GM13976 (cell line): ENCODE measurements around the gene PPP1R8.

Experiments
- DNase-seq: peaks from one replicate; pipeline ENCODE4 v3.0.0; 2012; ENCODE audit warnings: low spot score
- CTCF ChIP-seq: IDR thresholded peaks from 2 replicates; pipeline ENCODE4 v1.5.1; 2012; ENCODE audit warnings: borderline replicate concordance, mild to moderate bottlenecking; ENCODE audit not compliant: insufficient read depth; ENCODE audit errors: extremely low read depth, missing control alignments, control extremely low read depth
- in situ Hi-C: fragments of 300-500 bp; cut with MboI; formaldehyde crosslinking; loops from one replicate; pipeline ENCODE4 v1.12.0; 2022; ENCODE audit warnings: low sequenced_read_pairs, mixed read lengths, inconsistent platforms; ENCODE audit not compliant: unreplicated experiment

Gene PPP1R8

GRCh38 chr1:27862671-27863537 lies 32.3 kb downstream of the PPP1R8 start:
- peak; percentile 50 for DNase-seq
- TF ChIP-seq CTCF = no peak
- in situ Hi-C loops = no loop called here

GRCh38 chr1:27863538-27863915 lies 32.9 kb downstream of the PPP1R8 start:
- no peak for TF ChIP-seq CTCF
- DNase-seq = no peak
- in situ Hi-C loops = no loop called here

GRCh38 chr1:27864264-27864895 lies 33.8 kb downstream of the PPP1R8 start:
- peak; percentile 68 for DNase-seq
- no peak for TF ChIP-seq CTCF
- in situ Hi-C loops = no loop called here

- TF ChIP-seq CTCF = no peak
- in situ Hi-C loops = no loop called here
- no peak for DNase-seq
These were observed 35.2 kb downstream of the PPP1R8 start for GRCh38 chr1:27865821-27866220.

GRCh38 chr1:27868556-27868931 lies 38.0 kb downstream of the PPP1R8 start:
- in situ Hi-C loops = no loop called here
- no peak for TF ChIP-seq CTCF
- DNase-seq = no peak

- TF ChIP-seq CTCF = no peak
- peak; percentile 57 for DNase-seq
- in situ Hi-C loops = no loop called here
These were observed 38.5 kb downstream of the PPP1R8 start for GRCh38 chr1:27868932-27869718.
